ENCODE data around the gene SLC25A24.
"Not testable (repeated sequence)": the region's sequence is repeated elsewhere in the genome, so short reads cannot be mapped to it uniquely, and the experiment has no call there.

SLC25A24 gene

DNA sequence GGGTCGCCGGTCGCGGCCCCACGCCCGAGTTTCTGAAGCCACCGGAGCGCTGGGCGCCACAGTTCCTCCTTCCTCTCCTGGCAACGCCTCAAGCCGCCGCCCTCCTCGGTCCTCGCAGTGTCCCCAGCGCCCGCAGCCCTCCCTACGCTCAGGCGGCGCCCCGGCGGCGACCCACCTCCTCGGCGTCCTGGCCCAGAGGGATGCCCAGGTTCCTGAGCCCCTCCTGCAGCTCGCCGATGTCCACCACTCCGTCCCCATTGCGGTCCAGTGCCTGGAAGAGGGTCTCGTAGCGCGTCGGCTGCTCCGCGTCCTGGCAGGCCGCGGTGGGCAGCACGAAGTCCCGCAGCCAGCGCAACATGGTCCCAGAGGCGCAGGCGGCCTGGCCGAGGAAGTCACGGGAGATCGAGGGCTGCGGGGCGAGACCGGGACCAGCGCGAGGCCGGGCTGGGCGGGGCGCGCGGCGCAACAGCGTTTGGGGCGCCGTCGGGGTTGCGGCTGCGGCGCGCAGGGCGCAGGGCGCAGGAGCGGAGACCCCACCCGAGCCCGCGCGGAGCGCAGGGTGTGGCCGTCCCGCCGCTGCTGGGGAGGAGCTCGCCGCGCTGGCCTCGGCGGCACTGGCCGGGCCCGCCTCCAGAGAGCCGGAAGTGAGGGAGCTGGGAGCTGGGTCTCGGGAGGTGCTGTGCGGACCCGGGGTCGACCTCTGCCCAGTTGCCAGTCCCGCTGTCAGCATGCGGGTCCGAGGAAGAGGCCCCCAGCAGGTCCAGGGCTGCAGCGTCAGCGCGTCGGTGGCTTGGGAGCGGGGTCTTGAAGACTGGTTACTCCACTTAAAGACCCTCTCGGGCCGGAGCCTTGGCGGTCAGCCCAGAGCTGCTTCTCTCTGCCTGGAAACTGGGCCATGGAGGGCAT, at the start of gene SLC25A24:
Gene SLC25A24 (minus strand): TSS at position 563 of the 906 bp plus-strand sequence. CDS start 205 bp downstream, at position 358.
- DNase-seq (ENCODE audit: low read depth): peak; percentile 21

DNA sequence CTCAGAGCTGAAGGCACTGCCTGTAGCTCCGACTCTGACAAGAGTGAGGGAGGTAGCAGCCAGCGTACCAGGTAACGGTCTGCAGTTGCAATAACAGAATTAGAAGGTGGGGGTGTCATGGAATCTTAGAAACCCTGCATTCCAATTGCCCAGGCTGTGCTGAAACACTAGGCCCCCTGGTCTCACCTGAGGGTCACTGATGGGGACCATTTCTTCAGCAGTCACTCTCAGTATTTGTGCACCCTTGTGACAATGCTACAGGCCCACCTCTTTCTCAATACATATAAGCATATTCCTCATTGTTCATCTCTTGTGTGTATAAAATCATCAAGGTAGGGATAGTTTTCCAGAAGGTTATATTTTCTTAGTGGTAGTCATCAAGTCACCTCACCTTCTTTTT, 43.8 kb upstream of the SLC25A24 start, which contains the start of gene NBPF4:
Gene NBPF4 (minus strand): TSS at position 101 of the 400 bp plus-strand sequence. CDS start 315 bp downstream, outside the sequence.
- not testable (repeated sequence) for DNase-seq (ENCODE audit: low read depth)

DNA sequence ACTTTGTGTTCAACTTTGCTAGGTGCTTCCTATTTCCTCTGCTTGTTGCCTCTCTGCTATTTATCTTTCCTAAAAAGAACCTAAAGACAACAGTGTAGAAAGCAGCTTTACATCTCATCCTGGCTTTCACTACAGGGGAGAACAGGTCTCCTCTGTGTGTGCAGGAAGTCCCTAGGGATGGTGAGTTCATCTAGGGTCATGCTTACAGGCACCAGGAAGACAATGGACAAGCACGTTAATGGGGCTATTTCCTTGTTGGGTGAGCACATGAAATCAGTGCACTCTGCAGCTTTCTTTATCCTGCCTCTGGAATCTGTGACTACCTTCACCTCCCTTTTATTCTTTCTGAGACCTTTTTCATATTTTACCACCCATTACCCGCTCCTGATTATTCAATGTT, 39.3 kb upstream of the SLC25A24 start:
- DNase-seq (ENCODE audit: low read depth): not testable (repeated sequence)

DNA sequence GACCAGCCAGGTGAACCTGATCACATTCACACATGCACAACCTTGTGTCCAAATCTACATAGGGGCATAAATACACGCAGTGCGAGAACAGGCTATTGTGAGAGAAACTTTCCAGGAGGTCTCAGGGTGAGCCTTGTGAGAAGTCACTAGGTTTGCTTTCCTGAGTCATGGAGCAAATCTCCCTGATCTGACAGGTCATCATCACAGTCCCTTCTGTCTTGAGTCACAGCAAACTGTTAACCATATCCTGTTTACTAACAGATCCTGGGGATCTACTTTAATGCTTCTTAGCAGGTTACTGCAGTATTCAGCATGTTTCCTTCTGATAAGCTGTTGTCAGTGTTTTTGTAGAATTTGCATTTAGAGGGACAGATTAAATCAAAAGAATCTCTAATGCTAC, 35.2 kb upstream of the SLC25A24 start:
- not testable (repeated sequence) for DNase-seq (ENCODE audit: low read depth)

DNA sequence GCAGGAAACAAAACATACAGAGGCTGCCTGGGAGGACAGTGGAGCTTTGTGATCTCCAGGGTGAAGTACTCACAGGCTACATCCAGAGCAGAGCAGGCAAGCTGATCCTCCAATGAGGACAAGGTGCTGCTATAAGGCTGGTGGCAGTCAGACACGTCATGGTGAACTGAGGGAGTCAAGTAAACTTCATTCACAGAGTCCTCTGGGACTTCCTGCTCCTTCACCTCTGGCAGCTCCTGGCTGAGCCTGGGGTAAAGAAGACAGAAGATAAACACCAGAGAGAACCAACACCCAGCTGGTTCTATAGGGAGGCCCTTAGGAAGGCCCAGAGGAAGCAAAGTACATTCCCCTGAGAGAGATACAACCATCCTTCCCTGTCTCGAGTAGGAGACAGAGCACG, 32.0 kb upstream of the SLC25A24 start:
- DNase-seq (ENCODE audit: low read depth): not testable (repeated sequence)

DNA sequence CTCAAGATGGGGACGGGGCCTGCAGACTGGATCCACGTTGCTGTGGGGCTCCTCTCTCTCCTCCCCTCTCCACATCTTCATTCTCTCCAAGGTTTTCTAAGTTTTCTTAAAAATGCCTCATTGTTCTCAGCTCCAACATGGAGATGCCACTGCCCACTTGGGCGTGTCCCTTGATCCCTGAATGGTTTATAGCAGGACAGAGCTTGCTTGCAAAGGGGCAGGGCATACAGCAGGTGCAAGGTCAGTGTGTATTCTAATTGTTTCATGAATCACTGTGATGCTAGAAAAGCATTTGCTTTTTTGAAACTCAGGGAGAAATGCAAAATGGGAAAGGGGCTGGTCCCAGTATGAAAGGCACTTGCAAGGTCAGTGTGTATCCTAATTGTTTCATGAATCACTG, 29.8 kb upstream of the SLC25A24 start:
- not testable (repeated sequence) for DNase-seq (ENCODE audit: low read depth)

DNA sequence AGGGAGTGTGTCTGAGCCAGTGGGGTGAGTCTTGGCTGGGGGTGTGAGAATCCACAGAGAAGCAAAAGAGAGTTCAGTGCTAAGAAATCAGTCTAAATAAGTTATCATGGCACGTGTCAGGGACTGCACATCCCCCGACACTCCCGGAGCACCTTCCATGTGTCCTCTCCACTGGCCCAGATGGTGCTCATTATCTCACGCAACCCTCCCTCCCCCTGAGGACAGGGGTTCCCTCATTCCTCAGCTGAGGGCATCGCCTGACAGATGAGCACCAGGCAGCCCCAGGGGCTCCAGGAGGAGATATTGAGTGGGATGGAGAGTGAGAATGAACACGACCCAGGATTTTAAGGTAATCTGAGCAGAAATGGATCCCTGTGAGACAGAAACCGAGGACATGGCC, 27.6 kb upstream of the SLC25A24 start:
- not testable (repeated sequence) for DNase-seq (ENCODE audit: low read depth)

DNA sequence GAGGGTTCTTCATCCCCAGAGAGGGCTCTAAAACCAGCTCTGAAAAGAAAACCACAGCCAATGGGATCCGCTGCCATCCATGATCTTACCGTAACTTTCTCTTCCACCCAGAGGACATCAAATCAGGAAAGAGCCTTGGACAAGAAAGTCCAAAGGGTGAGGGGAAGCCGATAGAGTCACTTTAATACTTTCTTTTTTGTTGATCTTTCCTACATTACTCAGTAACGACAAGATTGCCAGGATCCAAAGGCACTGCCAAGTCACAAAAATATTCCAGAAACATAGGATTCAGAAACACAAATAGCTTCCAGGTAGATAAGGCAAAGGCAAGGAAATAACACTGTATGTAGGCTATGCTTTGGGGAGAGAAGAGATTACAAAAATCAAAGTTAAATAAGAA, 26.7 kb upstream of the SLC25A24 start:
- DNase-seq (ENCODE audit: low read depth): not testable (repeated sequence)

DNA sequence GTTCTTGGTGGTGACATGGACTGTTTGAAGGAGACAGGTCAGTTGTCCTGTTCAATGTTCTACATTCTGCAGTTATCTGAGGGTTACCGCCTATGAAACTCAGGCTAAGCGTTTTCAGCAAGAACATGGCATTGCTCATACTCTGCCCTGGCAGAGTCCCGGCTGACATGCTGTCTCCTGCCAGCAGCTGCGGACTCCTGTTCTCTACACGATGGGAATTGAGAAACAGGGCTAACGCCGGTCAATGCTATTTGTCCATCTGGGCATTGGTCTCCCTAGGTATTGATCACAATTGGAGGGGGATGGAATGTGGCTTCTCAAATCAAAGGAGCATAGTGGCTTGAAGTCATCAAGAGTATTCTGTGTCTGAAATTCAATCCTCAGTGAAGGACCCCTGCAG, 23.1 kb upstream of the SLC25A24 start:
- not testable (repeated sequence) for DNase-seq (ENCODE audit: low read depth)

DNA sequence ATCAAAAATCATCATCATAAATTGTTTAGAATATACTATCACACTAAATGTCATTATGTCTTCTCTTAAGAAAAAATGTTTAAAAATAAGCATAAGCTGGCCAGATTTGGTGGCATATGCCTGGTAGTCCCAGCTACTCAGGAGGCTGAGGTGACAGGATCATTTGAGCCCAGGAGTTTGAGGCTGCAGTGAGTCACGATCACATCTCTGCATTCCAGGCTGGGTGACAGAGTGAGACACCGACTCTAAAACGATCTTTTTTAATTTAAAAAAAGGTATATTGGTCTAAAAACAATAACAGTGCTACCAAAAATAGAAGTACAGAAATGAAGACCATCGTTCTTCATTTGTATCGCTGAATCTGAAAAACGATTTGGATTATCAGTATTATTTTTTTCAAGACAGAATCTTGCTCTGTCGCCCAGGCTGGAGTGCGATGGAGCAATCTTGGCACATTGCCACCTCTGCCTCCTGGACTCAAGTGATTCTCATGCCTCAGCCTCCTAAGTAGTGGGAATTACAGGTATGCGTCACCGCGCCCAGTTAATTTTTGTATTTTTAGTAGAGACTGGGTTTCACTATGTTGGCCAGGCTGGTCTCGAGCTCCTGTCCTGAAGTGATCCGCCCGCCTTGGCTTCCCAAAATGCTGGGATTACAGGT, 17.5 kb upstream of the SLC25A24 start:
- DNase-seq (ENCODE audit: low read depth): not testable (repeated sequence)

DNA sequence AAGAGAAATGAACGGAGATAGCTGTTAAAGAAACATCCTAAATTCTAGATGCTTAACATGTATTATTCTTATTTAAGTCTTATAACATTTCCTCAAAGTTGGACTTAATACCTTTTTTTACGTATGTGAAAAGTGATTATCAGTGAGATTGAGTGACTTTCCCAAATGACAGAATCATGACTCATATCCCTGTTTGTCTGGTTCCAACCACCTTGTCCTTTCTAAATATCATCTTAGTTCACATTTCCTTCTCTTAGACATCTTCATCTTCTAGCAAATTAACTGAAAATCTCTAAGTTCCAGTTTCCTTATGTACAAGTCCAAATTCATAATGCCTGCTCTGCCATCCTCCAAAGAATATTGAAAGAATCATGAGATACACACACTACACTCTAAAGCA, 16.9 kb upstream of the SLC25A24 start:
- DNase-seq (ENCODE audit: low read depth): not testable (repeated sequence)

DNA sequence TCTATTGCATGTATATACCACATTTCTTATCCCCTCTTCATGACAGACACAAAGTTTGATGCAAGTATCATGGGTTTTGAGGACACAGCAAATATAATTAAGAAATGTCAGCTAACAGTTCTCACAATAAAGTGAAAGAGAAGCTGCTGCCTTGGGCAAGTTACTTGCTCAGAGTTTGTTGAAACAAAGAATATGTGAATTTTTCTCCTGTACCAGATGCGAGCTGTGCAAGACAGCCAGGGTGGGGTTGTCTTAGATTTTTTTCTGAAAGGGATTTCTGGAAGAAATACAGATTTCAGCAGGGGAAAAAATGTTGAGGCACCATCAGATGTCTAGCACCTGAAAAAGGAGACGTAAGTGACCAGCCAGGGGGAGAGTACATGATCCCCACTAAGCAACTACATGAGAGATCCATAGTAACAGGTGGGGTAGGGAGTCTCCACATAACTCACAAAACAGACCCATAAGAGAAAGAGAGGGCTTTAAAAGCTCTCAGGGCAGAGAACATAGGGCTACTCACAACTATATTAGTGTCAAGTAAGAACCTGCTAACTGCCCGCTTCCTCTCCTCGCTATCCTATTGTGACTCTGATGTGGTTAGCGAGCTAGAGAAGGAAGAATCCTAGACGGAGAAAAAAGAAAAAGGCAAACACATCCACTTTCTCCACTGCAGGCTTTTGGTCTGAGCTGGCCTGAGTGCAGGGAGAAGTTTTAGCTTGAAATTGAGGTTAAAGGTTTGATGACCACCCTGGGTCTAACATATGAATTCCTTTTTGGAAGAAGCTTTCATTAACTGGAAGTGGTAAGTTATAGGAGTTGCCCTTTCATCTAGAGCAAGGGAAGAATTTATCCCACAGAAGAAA, 16.1 kb upstream of the SLC25A24 start:
- DNase-seq (ENCODE audit: low read depth): not testable (repeated sequence)

DNA sequence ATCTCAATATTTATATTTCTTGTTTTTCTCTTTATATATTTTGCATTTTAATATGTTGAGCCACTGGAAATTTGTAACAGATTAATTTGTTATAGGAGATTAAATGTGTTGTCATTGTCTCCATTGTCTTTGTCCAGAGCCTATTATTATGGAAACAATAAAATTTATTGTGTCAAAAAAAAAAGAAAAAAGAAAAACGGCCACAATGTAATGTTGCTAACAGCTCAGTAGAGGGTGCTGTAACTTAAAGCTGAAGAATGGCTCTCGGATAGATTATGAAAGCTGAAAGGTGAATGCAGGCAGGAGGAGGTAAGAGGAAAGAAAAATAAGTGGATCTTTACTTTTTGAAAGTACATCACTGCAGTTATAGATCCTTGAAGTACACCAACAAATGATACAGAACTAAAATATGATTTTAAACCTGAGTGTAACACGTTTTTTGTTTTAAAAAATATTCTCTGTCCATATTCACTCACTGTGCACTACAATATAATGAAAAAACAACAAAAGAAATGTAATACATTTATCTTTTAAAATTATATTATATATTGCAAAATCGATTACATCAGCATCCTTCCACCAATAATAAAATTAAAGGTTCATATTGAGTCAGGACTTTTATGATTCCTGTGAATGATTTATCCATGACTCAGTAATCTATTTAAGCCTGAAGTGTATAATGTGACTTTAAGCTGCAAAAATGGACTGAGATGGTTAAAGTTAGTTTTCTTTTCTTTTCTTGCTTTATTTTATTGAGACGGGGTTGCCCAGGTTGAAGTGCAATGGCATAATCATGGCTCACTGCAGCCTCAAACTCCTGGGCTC, 14.7 kb upstream of the SLC25A24 start:
- DNase-seq (ENCODE audit: low read depth): not testable (repeated sequence)

DNA sequence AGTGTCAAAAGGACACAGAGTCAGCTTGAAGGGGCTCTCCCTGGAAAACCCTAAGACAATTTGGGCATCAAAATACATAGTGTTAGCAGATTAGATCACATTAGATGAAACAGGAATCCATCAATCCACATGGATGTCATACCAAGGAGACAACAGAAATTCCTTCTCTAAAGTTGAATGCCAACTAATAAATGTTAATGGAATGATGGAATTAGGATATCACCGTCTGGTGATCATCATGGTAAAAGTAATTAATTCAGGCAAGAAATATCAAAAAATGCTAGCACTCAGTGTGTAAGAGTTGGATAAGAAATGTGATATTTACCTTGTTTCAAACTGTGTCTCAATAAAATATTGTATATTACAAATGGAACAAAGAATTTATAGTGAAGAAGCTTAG, 10.9 kb upstream of the SLC25A24 start:
- no peak for DNase-seq (ENCODE audit: low read depth)

DNA sequence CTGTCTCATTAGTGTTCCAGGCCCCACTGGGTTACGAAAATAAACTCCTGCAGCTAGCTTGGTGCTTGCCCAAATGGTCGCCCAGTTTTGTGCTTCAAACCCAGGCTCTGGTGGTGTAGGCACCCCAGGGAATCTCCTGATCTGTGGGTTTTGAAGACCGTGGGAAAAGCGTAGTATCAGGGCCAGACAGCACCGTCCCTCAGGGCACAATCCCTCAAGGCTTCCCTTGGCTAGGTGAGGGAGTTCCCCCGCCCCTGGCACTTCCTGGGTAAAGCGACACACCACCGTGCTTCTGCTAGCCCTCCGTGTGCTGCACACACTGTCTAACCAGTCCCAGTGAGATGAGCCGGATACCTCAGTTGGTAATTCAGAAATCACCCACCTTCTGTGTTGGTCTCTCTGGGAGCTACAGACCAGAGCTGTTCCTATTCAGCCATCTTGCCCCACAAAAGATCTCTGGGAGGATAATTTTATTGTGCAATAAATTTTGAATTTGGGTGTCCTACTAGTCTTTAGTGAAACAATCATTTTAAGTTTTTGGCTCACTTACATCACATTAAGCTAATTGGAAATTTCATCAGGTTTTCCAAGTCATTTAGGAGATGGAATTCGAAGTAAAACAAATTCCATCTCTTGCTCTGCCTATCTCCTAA, 9.4 kb upstream of the SLC25A24 start:
- DNase-seq (ENCODE audit: low read depth): no peak

DNA sequence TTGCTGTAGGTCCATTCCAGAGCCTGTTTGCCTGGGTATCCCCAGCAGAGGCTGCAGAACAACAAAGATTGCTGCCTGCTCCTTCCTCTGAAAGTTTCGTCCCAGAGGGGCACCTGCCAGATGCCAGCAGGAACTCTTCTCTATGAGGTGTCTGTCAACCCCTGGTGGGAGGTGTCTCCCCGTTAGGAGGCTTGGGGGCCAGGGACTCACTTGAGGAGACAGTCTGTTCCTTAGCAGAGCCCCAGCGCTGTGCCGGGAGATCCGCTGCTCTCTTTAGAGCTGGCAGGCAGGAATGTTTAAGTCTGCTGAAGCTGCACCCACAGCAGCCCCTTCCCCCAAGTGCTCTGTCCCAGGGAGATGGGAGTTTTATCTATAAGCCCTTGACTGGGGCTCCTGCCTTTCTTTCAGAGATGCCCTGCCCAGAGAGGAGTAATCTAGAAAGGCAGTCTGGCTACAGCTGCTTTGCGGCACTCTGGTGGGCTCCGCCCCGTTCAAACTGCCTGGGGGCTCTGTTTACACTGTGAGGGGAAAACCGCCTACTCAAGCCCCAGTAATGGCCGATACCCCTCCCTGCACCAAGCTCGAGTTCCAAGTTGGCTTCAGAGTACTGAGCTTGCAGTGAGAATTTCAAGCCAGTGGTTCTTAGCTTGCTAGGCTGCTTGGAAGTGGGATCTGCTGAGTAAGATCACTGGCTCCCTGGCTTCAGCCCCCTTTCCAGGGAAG, 8.7 kb upstream of the SLC25A24 start:
- DNase-seq (ENCODE audit: low read depth): no peak

DNA sequence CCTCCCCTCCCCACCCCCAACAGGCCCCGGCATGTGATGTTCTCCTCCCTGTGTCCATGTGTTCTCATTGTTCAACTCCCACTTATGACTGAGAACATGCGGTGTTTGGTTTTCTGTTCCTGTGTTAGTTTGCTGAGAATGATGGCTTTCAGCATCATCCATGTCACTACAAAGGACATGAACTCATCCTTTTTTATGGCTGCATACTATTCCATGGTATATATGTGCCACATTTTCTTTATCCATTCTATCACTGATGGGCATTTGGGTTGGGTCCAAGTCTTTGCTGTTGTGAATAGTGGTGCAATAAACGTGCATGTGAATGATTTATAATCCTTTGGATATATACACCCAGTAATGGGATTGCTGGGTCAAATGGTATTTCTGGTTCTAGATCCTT, 3.4 kb upstream of the SLC25A24 start:
- not testable (repeated sequence) for DNase-seq (ENCODE audit: low read depth)

DNA sequence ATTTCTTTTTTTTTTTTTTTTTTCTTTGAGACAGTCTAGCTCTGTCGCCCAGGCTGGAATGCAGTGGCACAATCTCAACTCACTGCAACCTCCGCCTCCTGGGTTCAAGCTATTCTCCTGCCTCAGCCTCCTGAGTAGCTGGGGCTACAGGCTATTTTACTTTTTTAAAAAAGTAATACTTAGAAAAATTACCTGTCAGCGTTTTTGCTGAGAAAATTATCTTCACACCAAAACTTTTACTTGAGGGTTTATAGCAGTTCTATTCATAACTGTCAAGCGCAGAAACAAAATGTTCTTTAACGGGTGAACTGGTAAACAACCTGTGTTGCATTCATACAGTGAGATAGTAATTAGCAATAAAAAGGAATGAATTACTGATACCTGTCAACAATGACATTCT, 1.5 kb upstream of the SLC25A24 start:
- DNase-seq (ENCODE audit: low read depth): no peak

DNA sequence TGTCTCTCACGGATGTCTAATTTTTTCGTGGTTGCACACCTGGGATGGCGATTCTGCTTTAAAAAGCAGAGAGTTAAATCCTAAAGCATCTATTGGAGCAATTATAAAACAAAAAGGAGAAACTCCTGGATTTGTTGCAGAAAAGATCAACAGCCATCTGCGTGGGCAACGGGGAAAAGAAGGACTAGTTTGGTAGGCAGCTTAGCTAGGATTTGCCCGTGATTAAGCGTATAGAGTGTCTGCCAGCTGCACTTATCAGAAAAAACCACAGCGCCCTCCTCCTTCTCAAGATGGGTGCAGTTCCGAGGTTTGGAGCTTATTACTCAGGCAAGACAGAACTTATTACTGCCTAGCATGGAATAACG, 526 bp upstream of the SLC25A24 start:
- peak; percentile 31 for DNase-seq (ENCODE audit: low read depth)

DNA sequence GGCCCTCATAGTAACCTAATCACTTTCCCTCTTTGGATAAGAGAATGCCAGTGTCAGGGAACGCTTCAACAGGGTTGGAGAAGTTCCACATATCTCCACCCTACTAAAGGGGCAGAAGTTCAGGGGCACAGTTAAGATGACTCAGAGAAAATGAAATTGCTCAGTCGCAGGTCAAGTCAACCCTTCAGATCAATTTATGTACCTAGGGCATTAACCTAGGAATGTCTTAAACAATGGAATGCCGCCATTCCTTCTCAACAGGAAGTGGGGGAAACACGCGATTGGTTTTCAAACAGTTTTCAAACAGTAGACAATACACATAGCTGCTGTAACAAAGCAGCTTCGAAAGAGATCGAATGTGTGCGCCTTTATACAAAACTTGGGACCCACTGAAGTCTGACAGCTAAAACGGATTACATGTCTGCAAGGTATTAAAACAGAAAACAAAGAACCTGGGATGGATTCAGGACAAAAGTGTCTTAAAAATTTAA, 897 bp downstream of the SLC25A24 start:
- peak; percentile 17 for DNase-seq (ENCODE audit: low read depth)

Measured in GM04503 (cell line).